Caco-2 (cell line): ENCODE measurements around the gene SLC6A15. TPM values are rescaled to one million over a fixed set of nuclear protein-coding genes. Genes with fewer than 3 reads are reported as not detected.

Experiments
- BruUV-seq: library from RNA; stranded (reverse); fragments of 400-500 nt; replicated peaks from 2 replicates; lab custom pipeline; 2021; lab: Mats Ljungman, UMichigan
- CTCF ChIA-PET: fragments of 300-600 bp; sonication (Branson Sonifier 250); formaldehyde crosslinking; loops from one replicate; lab custom pipeline; 2022; ENCODE audit warnings: antibody characterized with exemption; lab: Charles Lee
- POLR2A ChIA-PET: fragments of 300-600 bp; sonication (Branson Sonifier 250); formaldehyde crosslinking; loops from one replicate; lab custom pipeline; 2022; ENCODE audit warnings: antibody characterized with exemption; lab: Charles Lee
- DNase-seq, 2 experiments: peaks; one replicate each; pipeline versions ENCODE4 v3.0.0 to v3.0.0-alpha.2; 2020 to 2022
- H3K27me3 ChIP-seq: replicated peaks from 2 replicates; pipeline ENCODE4 v1.6.0; 2011; ENCODE audit warnings: low read length; ENCODE audit not compliant: control insufficient read depth, insufficient read depth
- H3K36me3 ChIP-seq: 2 replicates; pipeline ENCODE4 v1.5.1; 2011; ENCODE audit warnings: low read length; ENCODE audit not compliant: control insufficient read depth, insufficient read depth
- H3K4me1 ChIP-seq: fragments of 250-450 bp; sonication (Bioruptor Pico); 2 replicates; pipeline ENCODE4 v1.5.1; 2020; ENCODE audit warnings: mild to moderate bottlenecking
- H3K4me3 ChIP-seq: 2 replicates; pipeline ENCODE4 v1.5.1; 2011; ENCODE audit warnings: low read depth, mild to moderate bottlenecking, control low read depth, low read length
- H3K9me3 ChIP-seq: fragments of 250-450 bp; sonication (Bioruptor Pico); 2 replicates; pipeline ENCODE4 v1.5.1; 2020; ENCODE audit warnings: mild to moderate bottlenecking, moderate library complexity
- H3K27ac Mint-ChIP-seq: one replicate; pipeline ENCODE4 v1.8.0; 2022; ENCODE audit warnings: mixed read lengths; ENCODE audit not compliant: unreplicated experiment
- H3K27me3 Mint-ChIP-seq: one replicate; pipeline ENCODE4 v1.8.0; 2022; ENCODE audit warnings: mixed read lengths; ENCODE audit not compliant: insufficient read depth, unreplicated experiment
- H3K36me3 Mint-ChIP-seq: one replicate; pipeline ENCODE4 v1.8.0; 2022; ENCODE audit warnings: mild to moderate bottlenecking, mixed read lengths; ENCODE audit not compliant: insufficient read depth, unreplicated experiment
- H3K4me1 Mint-ChIP-seq: one replicate; pipeline ENCODE4 v1.8.0; 2022; ENCODE audit warnings: low read depth, mixed read lengths; ENCODE audit not compliant: unreplicated experiment
- H3K4me3 Mint-ChIP-seq: one replicate; pipeline ENCODE4 v1.8.0; 2022; ENCODE audit warnings: mild to moderate bottlenecking, moderate library complexity, mixed read lengths; ENCODE audit not compliant: unreplicated experiment
- H3K9me3 Mint-ChIP-seq: one replicate; pipeline ENCODE4 v1.8.0; 2022; ENCODE audit warnings: mixed read lengths; ENCODE audit not compliant: unreplicated experiment
- intact Hi-C: fragments of 100-400 bp; cut with micrococcal nuclease; formaldehyde crosslinking; loops from one replicate; pipeline ENCODE4 v1.10.0; 2022; ENCODE audit not compliant: unreplicated experiment
- total RNA-seq: library from RNA; stranded (reverse); gene quantifications from 2 replicates; pipeline ENCODE4 v1.2.3, GENCODE V29; 2022
- TF ChIP-seq, protein P1 (sequence below), 2 experiments: fragments of 200-600 bp in 1 of 2; IDR thresholded peaks; 1 replicate in 1 of 2; 2 replicates in 1 of 2; pipeline versions ENCODE4 v1.5.1 to v1.8.0; 2011 to 2022; ENCODE audit warnings: antibody characterized with exemption in 1 of 2, control low read depth in 1 of 2, inconsistent platforms in 1 of 2, low read depth in 1 of 2, low read length in 1 of 2, mild to moderate bottlenecking in 1 of 2, moderate library complexity in 1 of 2; ENCODE audit not compliant: insufficient read depth in 1 of 2, severe bottlenecking in 1 of 2, unreplicated experiment in 1 of 2

SLC6A15 gene
- total RNA-seq, 1 experiment from 2014 or later: not detected

DNA sequence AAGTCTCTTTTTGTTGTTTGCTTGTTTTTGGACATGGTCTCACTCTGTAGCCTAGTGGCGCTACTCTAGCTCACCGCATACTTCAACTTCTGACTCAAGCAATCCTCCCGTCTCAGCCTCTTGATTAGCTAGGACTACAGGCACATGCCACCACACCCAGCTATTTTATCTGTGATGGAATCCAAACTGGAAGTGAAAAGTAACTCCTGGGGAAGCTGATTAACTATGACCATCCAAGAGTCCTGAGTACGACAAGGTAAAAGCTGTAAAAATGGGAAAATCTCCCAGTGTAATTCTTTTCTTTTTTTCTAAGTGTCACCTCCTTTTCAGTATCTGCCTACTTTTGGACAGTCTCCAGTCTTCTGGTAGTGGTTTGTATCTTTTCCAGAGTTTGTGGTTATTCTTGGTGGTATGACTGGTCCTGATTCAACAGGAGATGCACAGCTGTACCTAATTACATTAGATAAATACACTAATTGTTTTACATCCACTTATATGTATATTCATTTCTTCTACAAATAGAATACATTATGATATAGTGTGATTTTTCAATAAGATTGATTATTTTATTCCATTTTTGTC is 97.8 kb downstream of the SLC6A15 start:
- no peak overlapping the region for H3K4me3 Mint-ChIP-seq
- H3K9me3 Mint-ChIP-seq: no peaks in the 10 kb centered on the region

DNA sequence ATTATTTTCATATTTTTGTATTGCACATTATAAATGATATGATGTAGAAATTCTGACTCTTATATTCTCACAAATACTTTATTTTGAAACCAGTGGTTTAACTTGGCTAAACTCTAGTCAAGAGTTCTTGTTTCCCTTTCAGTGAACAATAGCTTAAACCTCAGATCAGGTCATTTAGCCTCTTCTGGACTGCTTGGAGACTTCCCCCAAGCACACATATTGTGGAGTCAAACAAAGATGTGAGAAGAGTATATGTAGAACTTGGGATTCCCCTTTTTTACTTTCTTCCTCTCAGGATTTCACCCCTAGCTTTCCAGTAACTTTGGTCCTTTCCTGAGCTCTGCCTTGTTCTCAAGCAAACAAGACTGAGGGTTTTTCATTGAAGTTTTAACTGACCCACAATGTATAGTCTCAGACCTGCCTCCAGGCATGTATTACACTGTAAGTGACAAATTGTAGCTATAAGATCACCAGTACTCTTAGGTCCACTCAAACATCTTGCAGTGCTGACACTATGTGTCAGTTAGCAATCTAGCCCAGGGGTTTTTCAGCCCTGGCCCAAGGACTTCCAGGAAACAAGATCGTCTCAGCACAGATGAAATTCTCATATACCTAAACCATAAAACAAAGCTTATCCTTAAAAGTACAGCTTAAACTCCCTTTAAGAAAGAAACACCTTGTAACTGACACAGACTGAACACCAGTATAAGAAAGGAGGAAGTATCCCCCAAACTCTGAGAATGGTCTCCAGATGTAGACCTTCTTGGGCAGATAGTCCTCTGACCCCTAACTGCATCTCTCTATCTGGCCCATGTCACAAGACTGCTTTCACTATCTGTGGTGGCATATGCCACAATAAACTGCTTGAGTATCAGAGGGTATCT is 98.6 kb downstream of the SLC6A15 start:
- no peaks in the 10 kb centered on the region for H3K27me3 ChIP-seq
- H3K4me3 ChIP-seq: no peak overlapping the region
- no peaks in the 10 kb centered on the region for H3K36me3 ChIP-seq
- TF ChIP-seq, protein P1, sequence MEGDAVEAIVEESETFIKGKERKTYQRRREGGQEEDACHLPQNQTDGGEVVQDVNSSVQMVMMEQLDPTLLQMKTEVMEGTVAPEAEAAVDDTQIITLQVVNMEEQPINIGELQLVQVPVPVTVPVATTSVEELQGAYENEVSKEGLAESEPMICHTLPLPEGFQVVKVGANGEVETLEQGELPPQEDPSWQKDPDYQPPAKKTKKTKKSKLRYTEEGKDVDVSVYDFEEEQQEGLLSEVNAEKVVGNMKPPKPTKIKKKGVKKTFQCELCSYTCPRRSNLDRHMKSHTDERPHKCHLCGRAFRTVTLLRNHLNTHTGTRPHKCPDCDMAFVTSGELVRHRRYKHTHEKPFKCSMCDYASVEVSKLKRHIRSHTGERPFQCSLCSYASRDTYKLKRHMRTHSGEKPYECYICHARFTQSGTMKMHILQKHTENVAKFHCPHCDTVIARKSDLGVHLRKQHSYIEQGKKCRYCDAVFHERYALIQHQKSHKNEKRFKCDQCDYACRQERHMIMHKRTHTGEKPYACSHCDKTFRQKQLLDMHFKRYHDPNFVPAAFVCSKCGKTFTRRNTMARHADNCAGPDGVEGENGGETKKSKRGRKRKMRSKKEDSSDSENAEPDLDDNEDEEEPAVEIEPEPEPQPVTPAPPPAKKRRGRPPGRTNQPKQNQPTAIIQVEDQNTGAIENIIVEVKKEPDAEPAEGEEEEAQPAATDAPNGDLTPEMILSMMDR (IDR thresholded peaks at IDR 0.05; ENCODE audit: insufficient read depth in 1 of 2, low read depth in 1 of 2, low read length in 1 of 2, severe bottlenecking in 1 of 2, unreplicated experiment in 1 of 2): no peak
- H3K4me1 ChIP-seq: no peaks in the 10 kb centered on the region
- H3K9me3 Mint-ChIP-seq: no peaks in the 10 kb centered on the region
- intact Hi-C loops: no loop called here
- no TSS peak for BruUV-seq
- H3K27ac Mint-ChIP-seq: no peak overlapping the region
- no peak overlapping the region for H3K4me3 Mint-ChIP-seq
- H3K9me3 ChIP-seq: no peaks in the 10 kb centered on the region
- no peaks in the 10 kb centered on the region for H3K27me3 Mint-ChIP-seq
- DNase-seq: no peak
- ChIA-PET CTCF (no interaction called here), POLR2A (no interaction called here)
- no peaks in the 10 kb centered on the region for H3K4me1 Mint-ChIP-seq
- H3K36me3 Mint-ChIP-seq: no peaks in the 10 kb centered on the region

More for the DNA sequence above, 97.8 kb downstream of the SLC6A15 start:
- no peaks in the 10 kb centered on the region for H3K27me3 Mint-ChIP-seq
- CTCF ChIA-PET: no interaction called here
- DNase-seq: no peak
- TF ChIP-seq, protein P1 (IDR thresholded peaks at IDR 0.05; ENCODE audit: insufficient read depth in 1 of 2, low read depth in 1 of 2, low read length in 1 of 2, severe bottlenecking in 1 of 2, unreplicated experiment in 1 of 2): no peak
- no peak overlapping the region for H3K27ac Mint-ChIP-seq
- no TSS peak for BruUV-seq
- Histone ChIP-seq H3K4me1 (no peaks in the 10 kb centered on the region), H3K4me3 (no peak overlapping the region), H3K27me3 (no peaks in the 10 kb centered on the region), H3K9me3 (no peaks in the 10 kb centered on the region), H3K36me3 (no peaks in the 10 kb centered on the region)
- H3K36me3 Mint-ChIP-seq: no peaks in the 10 kb centered on the region
- no peaks in the 10 kb centered on the region for H3K4me1 Mint-ChIP-seq
- POLR2A ChIA-PET: no interaction called here
- intact Hi-C loops: no loop called here

DNA sequence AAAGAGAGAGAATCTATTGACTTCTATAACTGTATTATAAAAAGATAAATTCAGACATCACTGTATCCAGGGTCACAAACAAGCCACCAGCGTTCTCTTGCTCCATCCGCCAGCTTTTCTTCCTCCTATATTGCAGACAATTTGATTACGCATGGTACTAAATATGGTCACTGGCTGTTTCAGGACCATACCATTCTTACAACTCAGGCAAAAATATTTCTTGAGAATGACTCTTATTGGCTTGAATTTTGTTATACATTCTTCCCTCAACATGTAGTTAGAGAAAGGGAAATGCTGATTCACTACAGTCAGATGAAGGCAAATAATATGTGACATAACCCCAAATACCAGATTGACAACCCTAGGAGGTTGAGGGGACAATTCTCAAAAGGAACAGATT is 101.3 kb downstream of the SLC6A15 start:
- H3K27me3 Mint-ChIP-seq: no peaks in the 10 kb centered on the region
- no peaks in the 10 kb centered on the region for H3K9me3 Mint-ChIP-seq
- H3K4me1 ChIP-seq: no peaks in the 10 kb centered on the region
- H3K4me3 Mint-ChIP-seq: no peak overlapping the region
- H3K27me3 ChIP-seq: no peaks in the 10 kb centered on the region
- no peaks in the 10 kb centered on the region for H3K9me3 ChIP-seq
- no peaks in the 10 kb centered on the region for H3K36me3 Mint-ChIP-seq
- TF ChIP-seq, protein P1 (IDR thresholded peaks at IDR 0.05; ENCODE audit: insufficient read depth in 1 of 2, low read depth in 1 of 2, low read length in 1 of 2, severe bottlenecking in 1 of 2, unreplicated experiment in 1 of 2): no peak
- BruUV-seq: no TSS peak
- intact Hi-C loops: no loop called here
- no peaks in the 10 kb centered on the region for H3K4me1 Mint-ChIP-seq
- POLR2A ChIA-PET: no interaction called here
- H3K4me3 ChIP-seq: no peak overlapping the region
- CTCF ChIA-PET: no interaction called here
- H3K36me3 ChIP-seq: no peaks in the 10 kb centered on the region
- no peak for DNase-seq
- H3K27ac Mint-ChIP-seq: no peak overlapping the region
